HG03045 (cell line): ENCODE results near the gene NPM3.

Source experiments
- ATAC-seq: cut with Tn5 transposase; IDR thresholded peaks from one replicate; pipeline ENCODE4 v1.9.1; 2021; ENCODE audit warnings: mild to moderate bottlenecking, moderate library complexity; ENCODE audit not compliant: unreplicated experiment

Gene NPM3

DNA sequence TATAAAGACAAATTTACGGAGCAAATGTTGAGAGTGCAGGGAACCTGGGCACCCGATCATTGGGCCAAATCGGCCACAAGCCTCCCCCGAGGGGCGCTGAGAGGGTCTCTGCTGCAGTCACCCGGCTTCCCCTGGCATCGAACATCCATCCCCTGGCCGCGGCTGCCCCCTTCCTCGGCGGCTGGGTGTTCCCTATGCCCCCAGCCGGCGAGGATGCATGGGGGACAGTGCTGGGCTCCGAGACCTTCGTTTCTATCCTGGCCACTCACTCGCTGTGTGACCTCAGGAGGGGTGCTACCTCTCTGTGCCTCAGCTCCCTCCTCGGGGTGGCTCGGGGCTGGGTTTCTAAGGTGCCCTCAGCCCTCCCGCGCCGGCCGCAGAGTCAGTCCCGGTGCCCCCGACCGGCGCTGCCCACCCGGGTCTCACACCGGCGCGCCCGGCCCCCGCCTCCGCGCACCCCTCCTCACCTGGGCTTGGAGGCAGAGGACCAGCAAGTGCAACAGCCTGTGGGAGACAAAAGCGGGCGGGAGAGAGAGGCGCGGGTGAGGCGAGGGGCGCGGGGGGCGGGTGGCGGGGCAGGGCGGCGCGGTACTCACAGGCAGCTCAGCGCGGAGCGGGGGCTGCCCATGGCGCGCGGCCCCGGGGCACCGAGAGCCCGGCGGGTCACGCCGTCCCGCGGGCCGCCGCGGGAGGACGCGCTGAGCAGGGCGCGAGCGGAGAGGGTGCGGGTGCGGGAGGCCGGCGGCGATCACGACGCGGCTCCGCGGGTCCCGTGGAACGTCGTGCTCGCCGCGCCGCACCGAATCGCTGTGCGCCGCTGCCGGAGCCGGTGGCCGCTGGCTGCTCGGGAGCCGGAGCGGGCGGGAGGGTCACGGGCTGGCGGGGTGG is 7.7 kb downstream of the NPM3 start, which contains the start of gene FGF8:
Gene FGF8, minus strand, starts transcription at position 842 of the 888 bp plus-strand sequence. Its CDS starts 214 bp downstream, at position 628.
- no peak for ATAC-seq

DNA sequence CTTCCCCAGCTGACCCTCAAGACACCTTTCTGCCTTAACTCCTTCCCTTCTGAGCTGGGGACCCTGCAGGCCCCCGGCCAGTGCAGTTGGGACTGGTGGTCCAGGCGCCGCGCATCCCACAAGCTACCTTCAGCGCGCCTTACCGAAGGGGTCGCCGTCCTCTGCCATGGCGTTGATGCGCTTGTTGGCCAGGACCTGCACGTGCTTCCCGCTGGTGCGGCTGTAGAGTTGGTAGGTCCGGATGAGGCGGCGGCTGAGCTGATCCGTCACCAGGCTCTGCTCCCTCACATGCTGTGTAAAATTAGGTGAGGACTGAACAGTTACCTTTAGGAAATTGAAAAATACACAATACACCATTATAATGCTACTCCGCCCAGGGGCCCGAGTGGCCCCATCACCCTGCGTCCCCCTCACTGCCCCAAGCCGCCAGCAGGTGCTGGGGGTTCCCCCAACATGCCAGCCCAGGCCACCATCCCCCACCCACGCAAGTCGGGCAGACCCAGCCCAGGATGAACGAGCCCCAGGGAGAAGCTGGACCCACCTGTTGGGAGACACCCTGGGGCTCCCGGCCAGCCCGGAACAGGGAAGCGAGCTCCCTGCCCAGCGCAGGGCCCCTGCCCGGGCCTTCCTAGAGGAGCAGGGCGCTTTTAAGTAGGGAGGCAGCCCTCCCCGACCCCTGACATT is 8.5 kb downstream of the NPM3 start:
- no peak for ATAC-seq

DNA sequence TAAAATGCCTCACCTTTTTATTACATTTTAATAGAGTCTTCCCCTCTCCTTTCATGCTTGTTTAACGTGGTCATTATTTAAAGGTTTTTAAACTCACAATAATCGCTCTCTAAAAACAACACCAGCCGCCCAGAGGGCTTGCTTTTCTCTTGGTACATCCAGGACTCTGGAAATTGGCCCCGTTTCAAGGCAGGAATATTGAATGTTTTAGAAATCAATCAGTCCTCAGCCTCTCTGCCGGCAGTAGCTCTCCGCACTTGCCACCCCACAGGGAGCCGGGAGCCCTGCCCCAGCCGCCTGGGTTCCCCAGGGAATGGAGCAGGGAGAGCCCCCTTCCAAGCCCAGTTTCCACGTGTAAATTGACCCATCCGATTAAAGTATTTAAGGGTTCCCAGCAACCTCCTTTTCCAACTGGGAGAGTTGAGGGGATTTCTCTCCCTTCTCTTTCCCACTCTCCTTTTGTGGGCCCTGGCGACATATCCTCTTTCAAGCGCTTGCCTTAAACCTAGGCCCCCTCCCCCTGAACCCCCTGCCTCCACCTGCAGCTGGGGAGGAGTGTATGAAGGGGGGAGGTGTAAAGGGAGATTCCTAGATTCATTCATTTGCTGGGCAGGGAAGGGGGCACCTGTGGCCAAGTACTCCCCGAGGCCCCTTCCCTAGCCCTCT is 9.2 kb downstream of the NPM3 start:
- ATAC-seq = no peak

DNA sequence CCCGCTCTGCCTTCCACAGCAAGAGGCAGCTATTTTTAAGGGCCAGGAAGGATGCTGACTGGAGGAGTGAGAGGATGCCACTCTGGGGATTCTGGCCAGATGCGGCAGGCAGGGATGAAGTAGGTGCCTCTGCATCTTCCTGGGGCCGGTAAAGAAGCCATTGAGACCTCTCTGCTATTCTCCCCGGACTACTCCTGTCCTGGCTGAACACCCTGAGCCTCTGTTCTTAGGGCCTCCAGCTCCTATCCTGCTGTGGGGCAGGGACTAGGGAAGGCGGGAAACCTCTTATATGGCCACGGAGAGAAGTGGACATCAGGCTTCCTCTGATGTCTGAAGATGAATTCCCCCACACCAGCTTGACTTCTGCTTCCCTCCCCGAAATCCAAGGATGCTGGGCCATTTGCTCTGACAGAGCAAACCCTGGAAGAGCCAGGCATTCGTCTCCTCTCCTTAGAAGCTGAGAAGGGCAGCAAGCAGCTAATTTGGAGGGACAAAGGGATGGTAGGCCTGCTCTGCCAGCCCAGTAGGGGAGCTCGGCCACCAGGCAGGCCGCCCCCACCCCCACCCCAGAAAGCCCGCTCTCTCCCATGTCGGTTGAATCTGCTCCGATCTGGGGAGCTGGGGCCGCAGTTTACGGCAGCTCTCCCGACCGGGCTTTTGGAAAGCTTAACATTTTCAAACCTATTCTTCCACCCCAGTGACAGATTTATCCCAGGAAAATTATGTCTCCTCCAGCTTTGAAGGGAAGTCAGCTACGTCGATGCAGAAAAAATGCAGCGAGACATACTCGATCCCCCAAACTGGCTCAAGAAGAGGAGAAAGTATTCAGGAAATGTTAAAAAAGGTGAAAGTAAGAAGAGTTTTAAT is 10.1 kb downstream of the NPM3 start:
- ATAC-seq = no peak

DNA sequence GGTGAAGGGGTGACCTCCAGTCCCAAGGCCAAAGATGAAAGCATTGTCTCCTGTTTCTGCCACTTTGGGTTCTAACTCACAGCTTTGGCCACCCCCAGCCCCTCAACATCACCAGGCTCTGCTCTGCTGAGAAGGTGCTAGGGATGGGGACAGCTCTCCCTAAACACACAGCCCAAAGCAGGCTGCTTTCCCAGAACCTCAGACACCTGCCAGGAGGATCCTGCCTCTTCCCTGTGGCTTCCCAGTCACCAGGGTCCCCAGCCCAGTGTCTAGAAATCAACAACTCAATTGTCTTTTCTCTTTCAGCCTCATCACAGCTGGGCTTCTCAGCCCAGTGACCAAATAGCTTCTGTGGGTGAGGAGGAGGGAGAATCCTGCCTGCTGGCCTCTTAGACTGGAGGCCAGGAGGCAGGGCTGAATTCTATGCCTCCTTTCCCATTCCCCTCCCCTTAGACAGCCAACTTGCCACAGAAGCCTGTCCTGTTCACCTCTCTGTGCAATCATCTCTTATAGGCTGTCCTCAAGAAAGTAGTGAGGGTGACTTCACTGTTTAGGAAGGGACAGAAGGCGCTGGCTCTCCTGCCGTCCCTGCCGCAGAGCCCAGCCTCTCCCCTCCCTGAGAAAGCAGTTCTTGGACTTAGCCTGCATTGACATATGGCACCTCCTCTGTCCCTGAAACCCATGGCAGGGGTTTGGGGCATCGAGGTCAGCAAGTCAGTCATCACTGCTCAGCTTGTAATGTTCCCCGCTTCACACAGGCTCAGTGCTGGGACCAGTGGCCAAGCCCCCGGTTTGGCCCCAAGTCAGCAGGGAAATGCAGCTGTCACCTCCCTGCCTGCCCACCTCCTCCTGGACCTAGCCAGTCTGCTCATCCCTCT is 11.0 kb downstream of the NPM3 start:
- no peak for ATAC-seq

DNA sequence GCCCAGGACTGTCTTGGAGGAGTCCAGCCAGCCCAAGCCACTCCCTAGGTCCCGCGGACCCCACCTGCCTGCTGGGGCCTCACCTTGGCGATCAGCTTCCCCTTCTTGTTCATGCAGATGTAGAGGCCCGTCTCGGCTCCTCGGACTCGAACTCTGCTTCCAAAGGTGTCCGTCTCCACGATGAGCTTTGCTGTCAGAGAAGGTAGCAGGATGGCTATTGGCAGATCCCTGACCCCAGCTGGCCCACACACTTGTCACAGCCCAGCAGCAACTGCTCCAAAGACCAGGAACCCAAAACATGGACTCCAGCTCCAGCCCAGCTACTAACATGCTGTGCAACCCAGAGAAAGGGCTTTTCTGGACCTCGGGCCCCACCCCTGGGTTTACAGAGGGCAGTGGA is 11.9 kb downstream of the NPM3 start:
- no peak for ATAC-seq

DNA sequence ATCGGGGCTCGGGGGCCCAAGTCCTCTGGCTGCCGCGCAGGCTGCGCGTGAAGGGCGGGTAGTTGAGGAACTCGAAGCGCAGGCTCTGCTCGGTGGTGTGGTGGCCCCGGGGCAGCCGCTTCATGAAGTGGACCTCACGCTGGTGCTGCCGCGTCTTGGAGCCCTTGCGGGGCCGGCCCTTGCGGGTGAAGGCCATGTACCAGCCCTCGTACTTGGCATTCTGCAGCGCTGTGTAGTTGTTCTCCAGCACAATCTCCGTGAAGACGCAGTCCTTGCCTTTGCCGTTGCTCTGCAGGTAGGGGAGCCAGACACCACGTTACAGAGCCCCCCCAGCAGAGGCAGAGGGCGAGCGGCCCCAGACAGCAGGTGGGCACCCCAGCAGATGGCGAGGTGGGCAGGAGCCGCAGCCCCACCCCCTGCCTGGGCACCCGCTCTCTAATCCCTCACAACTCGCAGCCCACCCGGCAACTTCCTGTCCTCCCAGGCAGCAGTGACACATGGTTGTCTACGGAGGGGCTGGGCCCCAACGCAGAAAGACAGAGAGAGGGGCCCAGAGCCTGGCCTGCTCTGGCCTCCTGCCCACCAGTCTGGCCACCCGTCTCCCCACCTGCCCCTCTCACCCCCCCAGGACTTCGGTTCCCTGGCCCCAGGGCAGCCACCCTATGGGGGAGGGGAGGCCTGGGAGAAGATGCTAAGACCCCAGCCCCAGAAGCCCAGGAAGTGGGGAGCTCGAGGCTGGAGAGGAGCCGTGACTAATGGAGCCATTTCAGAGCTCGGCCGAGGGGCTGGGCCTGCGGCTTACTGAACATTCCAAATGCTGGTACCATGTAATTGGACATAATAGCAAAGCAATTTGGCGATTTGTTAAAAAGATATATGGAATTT is 12.7 kb downstream of the NPM3 start:
- ATAC-seq = no peak

DNA sequence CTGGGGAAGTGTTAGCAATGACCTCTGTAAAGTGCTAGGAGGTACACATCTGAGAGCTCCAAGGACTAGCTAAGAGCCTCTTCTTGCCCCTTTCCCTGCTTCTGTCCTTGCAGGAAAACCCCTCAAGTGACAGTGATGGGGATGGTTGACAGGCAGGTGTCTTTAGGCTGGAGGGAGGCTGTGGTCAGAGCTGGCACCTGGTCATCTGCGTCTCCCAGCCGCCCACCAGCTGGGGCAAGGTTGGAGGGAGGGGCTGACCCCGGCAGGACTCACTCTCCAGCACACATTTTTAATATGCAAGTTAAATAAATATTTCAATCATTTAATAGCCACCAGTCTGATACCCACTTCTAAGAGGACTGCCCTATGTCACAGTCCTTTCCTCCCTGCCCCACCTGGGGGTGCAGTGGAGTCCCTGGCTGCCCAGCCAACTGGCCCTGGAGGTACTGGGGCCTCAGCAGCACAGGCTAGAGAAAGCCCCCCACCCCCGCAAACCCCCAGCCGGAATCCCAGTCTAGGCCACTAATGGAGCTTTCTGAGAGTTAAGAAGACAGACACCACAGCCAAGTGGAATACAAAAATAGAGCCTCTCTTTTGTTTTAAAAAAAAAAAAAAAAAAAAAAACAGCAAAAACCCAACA is 13.6 kb downstream of the NPM3 start:
- ATAC-seq = no peak

DNA sequence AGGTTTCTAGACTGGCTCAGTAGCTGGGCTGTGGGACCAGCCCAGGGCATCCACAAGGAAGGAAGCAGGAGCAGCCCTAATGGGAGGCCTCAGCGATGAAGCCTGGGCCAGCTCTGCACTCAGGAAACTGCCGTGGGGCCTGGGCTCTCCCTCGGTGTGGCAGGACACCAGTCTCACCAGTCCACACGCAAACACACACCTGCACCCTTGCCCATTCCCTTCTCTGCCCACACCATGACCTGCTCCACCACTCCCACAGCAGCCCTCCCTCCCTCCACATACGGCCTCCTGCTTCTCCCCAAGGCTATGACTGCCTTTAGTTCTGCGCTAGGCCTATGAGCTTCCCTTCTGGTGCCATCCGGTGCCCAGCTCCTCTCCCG is 14.5 kb downstream of the NPM3 start:
- ATAC-seq = no peak

DNA sequence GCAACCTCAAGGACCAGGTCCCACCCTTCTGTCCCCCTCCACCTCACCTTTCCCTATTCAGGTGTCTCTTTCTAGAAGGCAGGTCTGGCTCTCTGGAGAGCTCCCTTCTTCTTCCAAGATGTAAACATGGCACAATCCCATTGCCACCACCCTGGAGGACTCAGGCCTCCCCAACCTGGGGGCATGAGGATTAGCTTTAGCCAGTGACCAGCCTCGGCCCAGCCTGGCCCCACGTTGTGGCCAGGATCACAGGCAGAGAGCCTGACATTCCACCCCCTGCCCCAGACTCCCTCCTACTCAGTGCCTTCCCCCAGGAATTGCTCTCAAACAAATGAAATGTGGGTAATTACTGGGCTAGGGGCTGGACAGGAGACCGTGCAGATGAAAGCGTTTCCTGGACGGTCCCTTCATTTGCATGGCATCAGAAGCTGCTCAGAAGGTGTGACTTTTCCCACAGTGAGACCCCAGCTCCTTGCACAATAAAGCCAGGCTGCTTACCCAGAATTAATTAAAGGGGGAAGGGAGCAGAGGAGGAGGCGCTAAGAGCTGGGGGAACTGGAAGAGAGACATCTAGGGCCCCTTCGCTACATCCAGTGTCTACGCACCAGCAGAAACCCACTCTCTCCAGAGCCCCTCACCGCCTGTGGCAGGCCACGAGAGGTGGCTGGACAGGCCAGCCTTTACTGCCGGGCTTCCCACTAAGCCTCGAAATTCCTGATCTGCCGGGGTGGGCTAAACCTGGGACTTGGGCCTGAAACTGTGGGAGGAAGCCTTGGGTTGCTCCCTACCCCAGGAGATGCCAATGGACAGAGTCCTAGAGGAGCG is 15.1 kb downstream of the NPM3 start:
- ATAC-seq = no peak

DNA sequence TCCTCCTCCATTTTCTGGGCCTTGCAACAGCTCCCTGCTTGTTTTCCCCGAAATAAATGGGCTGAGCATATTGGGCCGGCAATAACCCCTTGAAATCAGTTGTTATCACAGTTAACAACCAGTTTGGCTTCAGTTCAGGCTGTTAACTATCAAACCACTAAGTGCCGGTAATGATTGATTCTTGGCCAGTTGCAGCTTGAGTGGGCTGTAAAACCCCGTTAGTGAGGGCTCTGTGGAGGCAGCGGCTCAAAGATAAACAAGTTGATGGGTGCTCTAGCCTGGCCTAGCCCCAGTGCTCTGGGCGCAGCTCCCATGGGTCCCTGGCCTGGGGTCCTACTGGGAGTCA is 15.7 kb downstream of the NPM3 start:
- no peak for ATAC-seq

DNA sequence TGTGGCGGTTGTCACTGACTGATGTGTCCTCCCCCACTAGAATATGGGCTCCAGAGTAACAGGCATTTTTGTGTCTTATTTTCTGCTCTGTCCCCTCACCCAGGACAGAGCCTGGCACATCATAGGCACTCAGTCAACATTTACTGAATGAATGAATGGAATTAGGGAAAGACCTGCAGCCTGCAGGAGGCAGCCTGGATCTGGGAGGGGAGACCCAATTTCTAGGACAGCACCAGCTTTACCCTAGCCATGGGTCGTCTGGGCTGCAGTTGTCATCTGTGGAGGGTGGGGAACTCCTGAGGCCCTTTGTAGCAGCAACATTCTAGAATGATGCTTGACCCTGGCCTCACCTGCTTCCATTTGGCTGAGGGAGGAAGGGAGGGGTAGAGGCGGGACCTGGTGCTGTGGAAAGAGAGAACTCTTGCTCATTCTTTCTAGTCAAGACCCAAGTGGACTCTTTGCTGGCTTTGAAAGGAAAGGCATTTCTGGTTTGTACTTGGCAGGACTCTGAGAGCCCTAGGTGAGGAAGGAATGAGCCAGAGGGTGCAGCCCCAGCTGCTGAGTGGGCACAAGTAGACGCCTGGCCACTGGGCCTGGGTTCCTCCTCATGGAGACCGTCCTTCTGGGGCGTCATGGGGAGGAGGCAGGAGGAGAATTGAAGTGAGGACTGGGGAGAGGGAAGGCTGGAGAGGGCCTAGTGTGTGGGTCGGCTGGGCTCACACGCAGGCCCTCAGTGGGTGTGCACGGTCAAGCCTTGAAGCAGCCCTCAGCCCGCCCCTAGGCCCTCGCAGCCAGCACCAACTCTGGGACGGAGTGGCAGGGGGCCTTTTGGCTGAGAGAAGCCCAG is 16.3 kb downstream of the NPM3 start:
- no peak for ATAC-seq

DNA sequence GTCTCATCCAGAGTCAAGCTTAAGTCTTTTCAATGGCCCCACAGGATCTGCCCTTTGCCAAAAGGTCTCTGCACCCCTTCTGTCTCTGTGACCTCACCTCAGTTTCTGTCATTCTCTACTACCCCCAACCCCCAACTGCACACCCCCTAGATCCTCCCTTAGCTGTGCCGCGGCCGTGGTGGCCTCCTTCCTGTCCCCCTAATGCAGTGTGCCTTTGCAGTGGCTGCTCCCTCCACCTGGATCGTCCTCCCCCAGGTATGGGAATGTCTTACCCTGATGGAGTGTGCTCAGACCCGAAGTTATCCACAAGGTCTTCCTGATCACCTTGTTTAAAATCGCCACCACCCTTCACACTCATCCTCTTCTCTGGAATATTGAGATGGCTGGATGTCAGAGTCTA is 16.9 kb downstream of the NPM3 start:
- no peak for ATAC-seq

DNA sequence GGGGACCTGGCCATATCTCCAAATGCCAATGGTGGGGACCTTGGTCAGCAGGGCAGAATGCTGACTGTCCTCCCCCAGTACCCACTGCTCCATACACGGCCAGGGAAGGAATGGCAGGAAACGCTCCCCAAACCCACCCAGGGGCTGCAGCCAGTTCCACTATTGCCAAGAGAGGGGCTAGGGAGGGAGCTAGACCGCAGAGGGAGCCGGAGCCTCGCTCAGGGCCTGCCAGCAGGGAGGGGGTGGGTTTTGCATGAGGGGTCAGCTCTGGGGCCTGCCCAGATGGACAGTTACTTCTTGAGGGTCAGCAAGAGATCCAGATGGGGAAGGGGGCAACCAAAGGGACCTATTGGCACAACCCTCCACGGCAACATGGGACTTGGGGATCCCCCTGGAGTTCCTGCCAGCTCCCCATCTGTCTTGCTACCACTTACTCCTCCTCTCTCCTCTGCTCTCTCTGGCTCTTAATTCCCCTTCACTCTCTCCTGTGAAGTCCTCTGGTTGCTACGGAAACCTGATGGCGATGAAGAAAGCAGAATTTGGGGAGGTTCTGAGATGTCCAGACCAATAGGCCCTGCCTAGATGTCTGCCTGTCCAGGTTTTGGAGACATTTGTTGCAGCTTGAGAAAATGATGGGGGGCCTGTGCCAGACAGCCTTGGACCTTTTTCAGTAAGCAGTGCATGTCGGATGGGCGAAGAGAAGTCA is 20.0 kb downstream of the NPM3 start:
- no peak for ATAC-seq

DNA sequence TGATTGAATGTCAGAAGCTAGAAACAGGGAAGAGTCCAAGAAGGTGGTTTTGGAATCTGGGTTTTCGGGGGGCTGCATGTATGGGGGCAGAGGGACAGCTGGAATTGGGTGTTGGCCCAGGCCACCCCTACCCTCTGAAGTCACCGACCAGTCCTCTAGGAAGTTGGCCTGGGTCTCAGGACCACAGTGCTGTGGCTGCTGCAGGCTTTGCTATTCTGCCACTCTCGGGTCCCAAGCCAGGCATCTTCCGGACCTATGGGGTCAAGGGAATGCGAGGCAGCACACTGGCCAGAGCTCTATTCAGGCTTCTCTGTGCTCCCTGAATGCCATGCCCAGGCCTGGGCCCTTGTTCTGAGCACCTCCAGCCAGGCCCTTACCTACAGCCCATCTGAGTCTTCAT is 20.5 kb downstream of the NPM3 start:
- no peak for ATAC-seq

DNA sequence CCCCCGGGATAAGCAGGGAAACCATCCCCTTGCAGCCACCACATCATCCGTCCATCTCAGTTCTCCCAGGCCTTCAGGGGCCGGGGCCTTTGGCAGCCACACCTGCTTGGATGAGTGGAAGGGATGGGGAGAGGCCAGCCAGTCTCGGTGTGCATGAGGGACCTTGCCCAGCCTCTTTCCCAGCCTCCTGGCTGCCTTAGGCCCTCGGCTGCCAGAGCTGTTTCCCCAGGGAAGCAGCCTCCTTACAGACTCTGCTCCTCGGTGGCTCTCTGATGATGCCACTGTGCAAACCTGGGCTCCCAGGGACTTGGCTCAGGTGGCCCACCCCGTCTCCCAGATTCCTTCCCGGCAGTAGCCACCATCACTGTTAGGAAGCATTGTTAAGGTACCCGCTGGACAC is 22.0 kb downstream of the NPM3 start:
- ATAC-seq = no peak
